Loucy (cell line): Measurements from ENCODE around the gene KIFC3.

Experiments
- EZH2phosphoT487 ChIP-seq: fragments of 200-600 bp; IDR thresholded peaks from 2 replicates; pipeline ENCODE4 v1.6.1; 2018; ENCODE audit warnings: antibody characterized with exemption, mild to moderate bottlenecking, moderate library complexity, borderline replicate concordance
- TF ChIP-seq, protein P1 (sequence below): fragments of 200-600 bp; sonication (generic); conservative IDR thresholded peaks from 2 replicates; pipeline ENCODE4 v1.5.1; 2014; ENCODE audit warnings: mild to moderate bottlenecking, antibody characterized with exemption, low read length

DNA sequence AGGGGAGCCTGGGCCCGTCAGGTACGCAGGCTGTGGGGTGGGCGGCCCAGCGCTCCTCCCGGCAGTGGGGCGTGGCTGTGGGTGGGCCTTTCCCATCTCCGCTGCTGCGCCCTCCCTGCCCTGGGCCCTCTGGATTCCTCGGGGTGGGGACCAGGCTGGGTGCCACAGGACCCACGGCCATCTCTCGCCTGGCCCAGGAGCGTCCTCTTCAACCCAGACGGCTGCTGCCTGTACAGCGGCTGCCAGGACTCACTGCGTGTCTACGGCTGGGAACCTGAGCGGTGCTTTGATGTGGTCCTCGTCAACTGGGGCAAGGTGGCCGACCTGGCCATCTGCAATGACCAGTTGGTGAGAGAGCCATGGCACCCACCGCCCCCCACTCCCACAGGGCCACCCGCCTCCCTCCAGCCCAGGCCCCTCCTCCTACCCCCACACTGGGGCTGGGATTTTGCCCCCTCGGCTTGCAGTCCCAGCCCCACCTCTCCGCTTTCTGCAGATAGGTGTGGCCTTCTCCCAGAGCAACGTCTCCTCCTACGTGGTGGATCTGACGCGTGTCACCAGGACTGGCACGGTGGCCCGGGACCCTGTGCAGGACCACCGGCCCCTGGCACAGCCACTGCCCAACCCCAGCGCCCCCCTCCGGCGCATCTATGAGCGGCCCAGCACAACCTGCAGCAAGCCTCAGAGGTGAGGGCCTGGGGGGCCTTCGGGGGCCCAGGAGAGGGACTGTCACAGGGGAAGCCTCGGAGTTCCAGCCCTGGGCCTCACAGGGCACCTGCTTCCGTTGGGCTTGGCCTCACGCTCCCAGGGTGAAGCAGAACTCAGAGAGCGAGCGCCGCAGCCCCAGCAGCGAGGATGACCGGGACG is 49.5 kb downstream of the KIFC3 start:
- TF ChIP-seq, protein P1, sequence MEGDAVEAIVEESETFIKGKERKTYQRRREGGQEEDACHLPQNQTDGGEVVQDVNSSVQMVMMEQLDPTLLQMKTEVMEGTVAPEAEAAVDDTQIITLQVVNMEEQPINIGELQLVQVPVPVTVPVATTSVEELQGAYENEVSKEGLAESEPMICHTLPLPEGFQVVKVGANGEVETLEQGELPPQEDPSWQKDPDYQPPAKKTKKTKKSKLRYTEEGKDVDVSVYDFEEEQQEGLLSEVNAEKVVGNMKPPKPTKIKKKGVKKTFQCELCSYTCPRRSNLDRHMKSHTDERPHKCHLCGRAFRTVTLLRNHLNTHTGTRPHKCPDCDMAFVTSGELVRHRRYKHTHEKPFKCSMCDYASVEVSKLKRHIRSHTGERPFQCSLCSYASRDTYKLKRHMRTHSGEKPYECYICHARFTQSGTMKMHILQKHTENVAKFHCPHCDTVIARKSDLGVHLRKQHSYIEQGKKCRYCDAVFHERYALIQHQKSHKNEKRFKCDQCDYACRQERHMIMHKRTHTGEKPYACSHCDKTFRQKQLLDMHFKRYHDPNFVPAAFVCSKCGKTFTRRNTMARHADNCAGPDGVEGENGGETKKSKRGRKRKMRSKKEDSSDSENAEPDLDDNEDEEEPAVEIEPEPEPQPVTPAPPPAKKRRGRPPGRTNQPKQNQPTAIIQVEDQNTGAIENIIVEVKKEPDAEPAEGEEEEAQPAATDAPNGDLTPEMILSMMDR: no peak
- no peak for TF ChIP-seq EZH2phosphoT487
